Large intestine (tissue), 3 donors: Measurements from ENCODE around the gene TGFBR2. TPM values are rescaled to one million over a fixed set of nuclear protein-coding genes. Genes with fewer than 3 reads are reported as not detected.

Source experiments
- DNase-seq, 2 donors: peaks; one replicate each; pipeline versions ENCODE4 v3.0.0 to v3.0.0-alpha.2; 2013
- H3K27ac ChIP-seq: one replicate; pipeline ENCODE4 v1.5.1; 2013; ENCODE audit warnings: low read length
- H3K27me3 ChIP-seq: 2 replicates; pipeline ENCODE4 v1.6.1; 2013; ENCODE audit warnings: low read length; ENCODE audit not compliant: control insufficient read depth, insufficient read depth
- H3K36me3 ChIP-seq: 2 replicates; pipeline ENCODE4 v1.6.1; 2013; ENCODE audit warnings: low read length; ENCODE audit not compliant: control insufficient read depth, insufficient read depth
- H3K4me1 ChIP-seq: one replicate; pipeline ENCODE4 v1.6.1; 2013; ENCODE audit warnings: low read length; ENCODE audit not compliant: control insufficient read depth, insufficient read depth
- H3K4me3 ChIP-seq: one replicate; pipeline ENCODE4 v1.5.1; 2013; ENCODE audit warnings: low read length
- H3K9me3 ChIP-seq: one replicate; pipeline ENCODE4 v1.6.1; 2013; ENCODE audit warnings: mild to moderate bottlenecking, low read depth, low read length, moderate library complexity; ENCODE audit not compliant: control insufficient read depth
- WGBS: methylation state at CpG from one replicate; pipeline ENCODE4 v1.1.5; 2013; ENCODE audit warnings: low lambda C conversion rate; ENCODE audit not compliant: insufficient coverage; 5-methylcytosine and 5-hydroxymethylcytosine counted together
- polyA plus RNA-seq: library from polyadenylated mRNA; unstranded; fragments of 120-200 nt; gene quantifications from one replicate; pipeline ENCODE4 v1.2.1, GENCODE V29; 2013

The TGFBR2 gene
- polyA plus RNA-seq, 1 donor, result 62.9 TPM

- Histone ChIP-seq H3K4me3 (no peak overlapping the region), H3K9me3 (no peaks in the 10 kb centered on the region), H3K36me3 (peaks cover 2% of the 10 kb centered on the region), H3K27me3 (no peaks in the 10 kb centered on the region), H3K4me1 (no peaks in the 10 kb centered on the region), H3K27ac (no peak overlapping the region)
- no peak for DNase-seq
- 98% methylated on average over 7 of the region's 10 CpGs for WGBS
Measured at GRCh38 chr3:30637310-30638219, 31.2 kb downstream of the TGFBR2 start.

GRCh38 chr3:30638685-30639412 is 32.4 kb downstream of the TGFBR2 start:
- WGBS, result no CpG with 5 or more reads among the region's 4 CpGs
- H3K27me3 ChIP-seq, result no peaks in the 10 kb centered on the region
- no peak for DNase-seq
- H3K36me3 ChIP-seq, result peaks cover 3% of the 10 kb centered on the region
- H3K27ac ChIP-seq, result no peak overlapping the region
- peaks cover 2% of the 10 kb centered on the region for H3K4me1 ChIP-seq
- no peak overlapping the region for H3K4me3 ChIP-seq
- H3K9me3 ChIP-seq, result no peaks in the 10 kb centered on the region

- peaks cover 6% of the 10 kb centered on the region for H3K4me1 ChIP-seq
- no peak overlapping the region for H3K27ac ChIP-seq
- peaks cover 13% of the 10 kb centered on the region for H3K36me3 ChIP-seq
- no CpG with 5 or more reads among the region's 1 CpG for WGBS
- no peak for DNase-seq
- no peaks in the 10 kb centered on the region for H3K27me3 ChIP-seq
- no peak overlapping the region for H3K4me3 ChIP-seq
- no peaks in the 10 kb centered on the region for H3K9me3 ChIP-seq
Measured at GRCh38 chr3:30639937-30640336, 33.5 kb downstream of the TGFBR2 start.

GRCh38 chr3:30640851-30641250 is 34.5 kb downstream of the TGFBR2 start:
- Histone ChIP-seq H3K4me3 (no peak overlapping the region), H3K9me3 (no peaks in the 10 kb centered on the region), H3K27ac (no peak overlapping the region), H3K4me1 (peaks cover 6% of the 10 kb centered on the region), H3K27me3 (no peaks in the 10 kb centered on the region), H3K36me3 (peaks cover 17% of the 10 kb centered on the region)
- no peak for DNase-seq
- no CpG with 5 or more reads among the region's 5 CpGs for WGBS

- no peak for DNase-seq
- H3K27ac ChIP-seq, result no peak overlapping the region
Measured at GRCh38 chr3:30641416-30642251, 35.2 kb downstream of the TGFBR2 start.

GRCh38 chr3:30642849-30643361 is 36.5 kb downstream of the TGFBR2 start:
- H3K4me1 ChIP-seq, result peaks cover 6% of the 10 kb centered on the region
- no peaks in the 10 kb centered on the region for H3K27me3 ChIP-seq
- peaks cover 33% of the 10 kb centered on the region for H3K36me3 ChIP-seq
- DNase-seq, result no peak
- H3K4me3 ChIP-seq, result no peak overlapping the region
- WGBS, result 83% methylated on average over 2 of the region's 4 CpGs
- no peaks in the 10 kb centered on the region for H3K9me3 ChIP-seq
- no peak overlapping the region for H3K27ac ChIP-seq

More at GRCh38 chr3:30641416-30642251, 35.2 kb downstream of the TGFBR2 start:
- H3K36me3 ChIP-seq, result peaks cover 25% of the 10 kb centered on the region
- 90% methylated on average over 4 of the region's 7 CpGs for WGBS
- no peak overlapping the region for H3K4me3 ChIP-seq
- peaks cover 6% of the 10 kb centered on the region for H3K4me1 ChIP-seq
- H3K9me3 ChIP-seq, result no peaks in the 10 kb centered on the region
- no peaks in the 10 kb centered on the region for H3K27me3 ChIP-seq

GRCh38 chr3:30643763-30644462 is 37.5 kb downstream of the TGFBR2 start:
- Histone ChIP-seq H3K4me1 (peaks cover 6% of the 10 kb centered on the region), H3K9me3 (no peaks in the 10 kb centered on the region), H3K36me3 (peaks cover 43% of the 10 kb centered on the region), H3K27me3 (no peaks in the 10 kb centered on the region), H3K4me3 (no peak overlapping the region), H3K27ac (no peak overlapping the region)
- DNase-seq, result no peak
- 100% methylated on average over 1 of the region's 7 CpGs for WGBS

GRCh38 chr3:30644615-30645014 is 38.2 kb downstream of the TGFBR2 start:
- DNase-seq, result no peak
- no CpG with 5 or more reads among the region's 2 CpGs for WGBS
- H3K27ac ChIP-seq, result no peak overlapping the region
- peaks cover 47% of the 10 kb centered on the region for H3K36me3 ChIP-seq
- no peak overlapping the region for H3K4me3 ChIP-seq
- H3K9me3 ChIP-seq, result no peaks in the 10 kb centered on the region
- H3K4me1 ChIP-seq, result peaks cover 6% of the 10 kb centered on the region
- no peaks in the 10 kb centered on the region for H3K27me3 ChIP-seq

- H3K4me3 ChIP-seq, result no peak overlapping the region
- no peak overlapping the region for H3K27ac ChIP-seq
- no peak for DNase-seq
- H3K4me1 ChIP-seq, result peaks cover 6% of the 10 kb centered on the region
- H3K9me3 ChIP-seq, result no peaks in the 10 kb centered on the region
- no peaks in the 10 kb centered on the region for H3K27me3 ChIP-seq
- 73% methylated on average over 2 of the region's 4 CpGs for WGBS
- peaks cover 50% of the 10 kb centered on the region for H3K36me3 ChIP-seq
Measured at GRCh38 chr3:30645077-30645476, 38.7 kb downstream of the TGFBR2 start.
